Fibroblast of villous mesenchyme (primary cell): ENCODE data around the gene NUTF2. TPM values are rescaled to one million over a fixed set of nuclear protein-coding genes. Genes with fewer than 3 reads are reported as not detected.

Experiments
- DNase-seq: peaks from one replicate; pipeline ENCODE4 v3.0.0-alpha.2; 2010; ENCODE audit warnings: low read depth
- H3K4me3 ChIP-seq: 2 replicates; pipeline ENCODE4 v1.5.1; 2011; ENCODE audit warnings: low read depth, mild to moderate bottlenecking, low read length
- CTCF ChIP-seq: IDR thresholded peaks from 2 replicates; pipeline ENCODE4 v1.5.1; 2012; ENCODE audit warnings: low read depth, mild to moderate bottlenecking, low read length; ENCODE audit not compliant: insufficient read depth
- total RNA-seq: library from RNA; depleted of rRNA; stranded (reverse); fragments of >200 nt; gene quantifications from 2 replicates; pipeline ENCODE4 v1.2.3, GENCODE V29; 2012

NUTF2 gene
- total RNA-seq, 1 donor, result 342 TPM

- TF ChIP-seq CTCF, result no peak
- no peak overlapping the region for H3K4me3 ChIP-seq
- no peak for DNase-seq
These were observed 32.7 kb downstream of the NUTF2 start for GRCh38 chr16:67879462-67879861.

- no peak for TF ChIP-seq CTCF
- DNase-seq, result no peak
- H3K4me3 ChIP-seq, result no peak overlapping the region
These were observed 33.2 kb downstream of the NUTF2 start for GRCh38 chr16:67879936-67880335.

- TF ChIP-seq CTCF, result no peak
- no peak overlapping the region for H3K4me3 ChIP-seq
- DNase-seq, result no peak
These were observed 33.9 kb downstream of the NUTF2 start for GRCh38 chr16:67880584-67880983.

GRCh38 chr16:67881621-67882161 is 35.0 kb downstream of the NUTF2 start:
- H3K4me3 ChIP-seq, result no peak overlapping the region
- no peak for DNase-seq
- no peak for TF ChIP-seq CTCF

GRCh38 chr16:67882374-67883145 is 35.8 kb downstream of the NUTF2 start:
- TF ChIP-seq CTCF, result no peak
- DNase-seq, result no peak
- H3K4me3 ChIP-seq, result no peak overlapping the region

- H3K4me3 ChIP-seq, result no peak overlapping the region
- no peak for DNase-seq
- TF ChIP-seq CTCF, result no peak
These were observed 36.6 kb downstream of the NUTF2 start for GRCh38 chr16:67883146-67883871.
